Progenitor cell of endocrine pancreas (in vitro differentiated cells): ENCODE results near the gene SRGN. TPM values are rescaled to one million over a fixed set of nuclear protein-coding genes. Genes with fewer than 3 reads are reported as not detected.
"Not testable (repeated sequence)": the region's sequence is repeated elsewhere in the genome, so short reads cannot be mapped to it uniquely, and the experiment has no call there.

Experiments
- DNase-seq: peaks from one replicate; pipeline ENCODE4 v3.0.0; 2021; ENCODE audit warnings: low spot score; ENCODE audit not compliant: unreplicated experiment
- H3K27ac Mint-ChIP-seq: 2 replicates; pipeline ENCODE4 v1.8.0; 2021; ENCODE audit warnings: mild to moderate bottlenecking, moderate library complexity, mixed read lengths
- H3K27me3 Mint-ChIP-seq: 2 replicates; pipeline ENCODE4 v1.8.0; 2021; ENCODE audit warnings: mixed read lengths
- H3K36me3 Mint-ChIP-seq: 2 replicates; pipeline ENCODE4 v1.8.0; 2022; ENCODE audit warnings: mixed read lengths; ENCODE audit not compliant: insufficient read depth
- H3K4me1 Mint-ChIP-seq: 2 replicates; pipeline ENCODE4 v1.8.0; 2021; ENCODE audit warnings: low read depth, mixed read lengths
- H3K4me3 Mint-ChIP-seq: 2 replicates; pipeline ENCODE4 v1.8.0; 2021; ENCODE audit warnings: low read depth, mild to moderate bottlenecking, moderate library complexity, mixed read lengths
- H3K9me3 Mint-ChIP-seq: 2 replicates; pipeline ENCODE4 v1.8.0; 2021; ENCODE audit warnings: low read depth, mixed read lengths
- CTCF ChIP-seq: fragments of 200-600 bp; sonication (generic); IDR thresholded peaks from one replicate; pipeline ENCODE4 v1.5.0; 2021; ENCODE audit warnings: antibody characterized with exemption, mild to moderate bottlenecking; ENCODE audit not compliant: unreplicated experiment
- total RNA-seq: library from RNA; stranded (reverse); gene quantifications from 2 replicates; pipeline ENCODE4 v1.2.1, GENCODE V29; 2021

SRGN gene
- total RNA-seq, 1 donor from 2014 or later: not detected

GRCh38 chr10:69124563-69125268 lies 36.8 kb downstream of the SRGN start:
- Mint-ChIP-seq H3K9me3 (no peaks in the 10 kb centered on the region), H3K27me3 (no peaks in the 10 kb centered on the region), H3K4me1 (peaks cover 10% of the 10 kb centered on the region), H3K27ac (peak overlapping the region; percentile 96), H3K4me3 (peak overlapping the region; percentile 95), H3K36me3 (no peaks in the 10 kb centered on the region)
- DNase-seq: no peak
- no peak for TF ChIP-seq CTCF

- no peaks in the 10 kb centered on the region for H3K36me3 Mint-ChIP-seq
- peaks cover 10% of the 10 kb centered on the region for H3K4me1 Mint-ChIP-seq
- H3K4me3 Mint-ChIP-seq: peak overlapping the region; percentile 95
- H3K9me3 Mint-ChIP-seq: no peaks in the 10 kb centered on the region
- no peaks in the 10 kb centered on the region for H3K27me3 Mint-ChIP-seq
- H3K27ac Mint-ChIP-seq: peak overlapping the region; percentile 41
- no peak for TF ChIP-seq CTCF
- DNase-seq: no peak
Observed at GRCh38 chr10:69125554-69125953, 37.7 kb downstream of the SRGN start.

- no peak for DNase-seq
Observed at GRCh38 chr10:69130251-69130650, 42.3 kb downstream of the SRGN start.

GRCh38 chr10:69139961-69140360 lies 52.1 kb downstream of the SRGN start:
- no peak for DNase-seq
- Mint-ChIP-seq H3K27ac (no peak overlapping the region), H3K27me3 (no peaks in the 10 kb centered on the region), H3K4me1 (no peaks in the 10 kb centered on the region), H3K9me3 (no peaks in the 10 kb centered on the region), H3K4me3 (no peak overlapping the region), H3K36me3 (peaks cover 7% of the 10 kb centered on the region)
- TF ChIP-seq CTCF: no peak

More at GRCh38 chr10:69130251-69130650, 42.3 kb downstream of the SRGN start:
- Mint-ChIP-seq H3K9me3 (no peaks in the 10 kb centered on the region), H3K4me3 (no peak overlapping the region), H3K4me1 (peaks cover 5% of the 10 kb centered on the region), H3K27me3 (no peaks in the 10 kb centered on the region), H3K27ac (no peak overlapping the region), H3K36me3 (peaks cover 7% of the 10 kb centered on the region)
- TF ChIP-seq CTCF: no peak

- TF ChIP-seq CTCF: no peak
- Mint-ChIP-seq H3K27me3 (no peaks in the 10 kb centered on the region), H3K9me3 (no peaks in the 10 kb centered on the region), H3K27ac (no peak overlapping the region), H3K4me3 (no peak overlapping the region), H3K4me1 (no peaks in the 10 kb centered on the region), H3K36me3 (peaks cover 2% of the 10 kb centered on the region)
- no peak for DNase-seq
Observed at GRCh38 chr10:69141304-69141703, 53.4 kb downstream of the SRGN start.

- H3K27ac Mint-ChIP-seq, DNase-seq, H3K4me3 Mint-ChIP-seq, H3K4me1 Mint-ChIP-seq, H3K27me3 Mint-ChIP-seq, H3K9me3 Mint-ChIP-seq, H3K36me3 Mint-ChIP-seq: not testable (repeated sequence)
Observed at GRCh38 chr10:69142074-69142473, 54.2 kb downstream of the SRGN start.
